Astrocyte (in vitro differentiated cells and primary cell): Measurements from ENCODE around the gene ACTN1.

Experiments used
- EZH2 ChIP-seq: IDR thresholded peaks from 2 replicates; pipeline ENCODE4 v1.6.1; 2012; ENCODE audit warnings: mild to moderate bottlenecking, low read length, inconsistent platforms; ENCODE audit not compliant: insufficient read depth
- TF ChIP-seq, protein P1 (sequence below): IDR thresholded peaks from 2 replicates; pipeline ENCODE4 v1.5.1; 2011; ENCODE audit warnings: low read depth, mild to moderate bottlenecking, inconsistent platforms, low read length, moderate library complexity; ENCODE audit not compliant: insufficient read depth

DNA sequence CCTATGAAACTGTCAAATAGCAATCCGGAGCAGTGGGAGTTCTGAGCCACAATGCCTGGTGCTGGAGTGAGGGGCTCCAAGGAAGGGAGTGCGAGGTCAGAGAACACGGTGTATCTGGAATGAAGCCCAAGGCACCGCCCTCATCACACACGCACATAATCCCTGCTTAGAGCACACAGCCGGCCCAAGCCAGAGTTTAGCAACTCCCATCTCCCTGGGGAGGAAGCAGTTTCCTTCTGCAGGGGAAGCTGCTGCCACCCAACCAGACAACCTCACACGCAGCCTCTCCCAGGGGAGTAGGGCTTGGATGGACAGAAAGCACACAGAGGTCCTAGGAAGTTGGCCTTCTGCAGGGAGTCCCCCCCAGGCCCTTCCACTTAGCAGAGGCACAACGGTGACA is 31.3 kb downstream of the ACTN1 start:
- TF ChIP-seq, protein P1, sequence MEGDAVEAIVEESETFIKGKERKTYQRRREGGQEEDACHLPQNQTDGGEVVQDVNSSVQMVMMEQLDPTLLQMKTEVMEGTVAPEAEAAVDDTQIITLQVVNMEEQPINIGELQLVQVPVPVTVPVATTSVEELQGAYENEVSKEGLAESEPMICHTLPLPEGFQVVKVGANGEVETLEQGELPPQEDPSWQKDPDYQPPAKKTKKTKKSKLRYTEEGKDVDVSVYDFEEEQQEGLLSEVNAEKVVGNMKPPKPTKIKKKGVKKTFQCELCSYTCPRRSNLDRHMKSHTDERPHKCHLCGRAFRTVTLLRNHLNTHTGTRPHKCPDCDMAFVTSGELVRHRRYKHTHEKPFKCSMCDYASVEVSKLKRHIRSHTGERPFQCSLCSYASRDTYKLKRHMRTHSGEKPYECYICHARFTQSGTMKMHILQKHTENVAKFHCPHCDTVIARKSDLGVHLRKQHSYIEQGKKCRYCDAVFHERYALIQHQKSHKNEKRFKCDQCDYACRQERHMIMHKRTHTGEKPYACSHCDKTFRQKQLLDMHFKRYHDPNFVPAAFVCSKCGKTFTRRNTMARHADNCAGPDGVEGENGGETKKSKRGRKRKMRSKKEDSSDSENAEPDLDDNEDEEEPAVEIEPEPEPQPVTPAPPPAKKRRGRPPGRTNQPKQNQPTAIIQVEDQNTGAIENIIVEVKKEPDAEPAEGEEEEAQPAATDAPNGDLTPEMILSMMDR = no peak
- no peak for TF ChIP-seq EZH2
